HG02981 (cell line): ENCODE measurements around the gene ZNF74.
A peak's percentile ranks its signal among the peaks of the same experiment; 100 is the strongest.

ENCODE experiments used
- ATAC-seq: cut with Tn5 transposase; IDR thresholded peaks from one replicate; pipeline ENCODE4 v1.9.1; 2021; ENCODE audit warnings: mild to moderate bottlenecking, moderate library complexity; ENCODE audit not compliant: unreplicated experiment

Gene ZNF74

DNA sequence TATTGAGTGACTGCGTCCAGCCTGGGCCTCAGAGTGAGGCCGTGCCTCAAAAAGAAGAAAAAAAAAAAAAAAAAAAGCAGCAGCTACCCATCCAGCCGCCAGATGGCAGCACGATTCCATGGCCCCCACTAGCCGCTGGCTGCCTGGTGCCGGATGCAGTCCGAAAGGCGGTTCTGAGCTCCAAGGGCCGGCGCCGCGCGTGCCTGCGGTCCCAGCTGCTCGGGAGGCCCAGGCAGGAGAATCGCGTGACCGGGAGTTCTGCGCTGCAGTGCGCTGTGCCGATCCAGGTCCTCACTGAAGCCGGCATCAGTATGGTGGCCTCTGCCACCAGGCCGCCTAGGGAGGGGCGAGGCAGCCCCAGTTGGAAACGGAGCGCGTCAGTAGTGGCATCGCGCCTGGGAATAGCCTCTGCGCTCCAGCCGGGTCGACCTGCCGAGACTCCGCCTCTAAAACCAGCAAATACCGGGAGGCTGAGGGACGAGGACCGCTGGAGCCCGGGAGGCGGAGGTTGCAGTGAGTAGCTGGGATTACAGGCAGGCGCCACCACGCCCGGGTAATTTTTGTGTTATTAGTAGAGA, 24.3 kb downstream of the ZNF74 start:
- no peak for ATAC-seq

DNA sequence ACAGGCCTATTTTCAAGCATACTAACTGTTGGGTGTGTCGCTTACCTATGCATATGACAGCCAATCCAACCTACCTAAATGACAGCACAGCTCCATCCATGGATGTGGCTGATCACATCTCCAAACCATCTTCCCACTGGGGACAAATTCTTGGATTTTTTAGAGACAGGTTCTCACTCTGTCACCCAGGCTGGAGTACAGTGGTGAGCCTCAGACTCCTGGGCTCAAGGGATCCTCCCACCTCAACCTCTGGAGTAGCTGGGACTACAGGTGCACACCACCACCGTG, 25.7 kb downstream of the ZNF74 start:
- no peak for ATAC-seq

DNA sequence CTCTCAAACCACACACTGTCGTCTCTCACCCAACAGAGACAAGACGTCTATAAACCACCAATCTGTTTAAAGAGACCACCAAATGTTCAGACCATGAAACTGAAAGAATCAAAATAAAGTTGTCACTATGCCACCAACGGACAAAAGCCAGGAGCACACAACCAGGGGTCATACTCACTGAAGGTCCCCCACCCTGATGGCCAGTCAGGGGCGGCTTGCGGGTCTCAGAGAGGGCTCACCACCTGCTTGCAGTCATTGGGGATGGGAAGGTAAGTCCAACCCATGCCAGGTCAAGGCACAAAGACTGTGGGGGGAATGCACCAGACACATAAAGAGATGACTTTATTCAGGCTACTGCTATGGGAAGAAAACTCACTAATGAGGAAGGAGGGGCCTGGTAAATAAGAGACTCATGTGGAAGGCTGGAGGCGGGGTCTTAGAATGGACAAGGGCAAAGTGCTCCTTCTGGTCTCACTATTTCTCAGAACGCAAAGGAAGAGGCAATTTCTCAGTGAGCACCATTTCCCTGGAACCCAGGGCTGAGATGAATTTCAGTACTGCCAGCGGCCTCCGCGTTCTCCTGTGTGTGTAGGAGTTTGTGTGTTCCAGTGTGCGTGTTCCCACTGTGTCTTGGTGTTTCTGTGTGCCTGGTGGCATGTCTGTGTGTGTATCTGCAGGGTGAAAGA, 26.3 kb downstream of the ZNF74 start:
- ATAC-seq, result no peak

DNA sequence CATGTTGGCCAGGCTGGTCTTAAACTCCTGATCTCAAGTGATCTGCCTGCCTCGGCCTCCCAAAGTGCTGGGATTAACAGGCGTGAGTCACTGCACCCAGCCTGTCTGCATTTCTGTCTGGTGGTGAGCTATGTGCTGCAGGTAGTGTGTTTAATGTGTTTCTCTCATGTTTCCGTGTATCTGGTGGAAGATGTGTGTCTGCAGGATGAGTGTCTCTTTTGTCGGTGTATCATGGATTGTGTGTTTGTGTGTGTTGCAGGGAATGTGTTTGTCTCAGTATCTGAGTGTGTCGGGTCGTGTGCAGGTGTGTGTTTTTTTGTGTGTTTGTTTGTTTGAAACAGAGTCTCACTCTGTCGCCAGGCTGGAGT, 27.5 kb downstream of the ZNF74 start:
- ATAC-seq, result no peak

DNA sequence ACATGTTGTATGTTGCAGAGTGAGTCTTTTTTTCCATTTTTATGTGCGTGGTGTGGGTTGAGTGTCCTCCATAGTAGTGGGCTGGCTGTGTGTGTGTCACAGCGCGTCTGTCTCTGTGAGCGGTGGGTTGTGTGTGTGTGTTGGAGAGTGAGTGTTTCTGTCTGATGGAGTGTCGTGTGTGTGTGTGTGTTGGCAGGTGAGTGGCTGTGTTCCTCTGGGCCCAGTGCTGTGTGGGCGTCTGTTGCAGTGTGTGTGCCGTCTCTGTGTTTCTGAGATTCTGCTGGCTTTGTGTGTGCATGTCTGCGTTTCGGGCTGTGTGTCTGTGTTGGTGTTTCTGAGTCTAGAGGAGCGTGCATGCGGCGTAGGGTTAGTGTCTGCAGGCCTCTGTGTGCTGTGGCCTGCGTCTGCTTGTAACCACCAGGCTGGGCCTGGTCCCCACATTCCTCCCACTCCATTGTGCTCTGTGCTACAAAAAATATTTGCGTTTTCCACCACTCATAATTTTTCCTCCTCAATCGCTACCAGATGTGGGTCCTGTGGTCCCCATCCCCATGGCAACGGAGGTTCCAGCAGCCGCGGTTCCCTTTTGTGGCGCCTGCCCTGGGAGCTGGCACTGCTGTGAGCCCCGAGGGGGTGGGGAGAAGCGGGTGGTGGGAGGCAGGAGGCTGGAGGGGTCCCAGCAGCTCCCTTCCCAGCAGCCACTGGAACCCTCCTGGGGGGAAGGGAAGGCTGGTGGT, 28.5 kb downstream of the ZNF74 start:
- no peak for ATAC-seq

DNA sequence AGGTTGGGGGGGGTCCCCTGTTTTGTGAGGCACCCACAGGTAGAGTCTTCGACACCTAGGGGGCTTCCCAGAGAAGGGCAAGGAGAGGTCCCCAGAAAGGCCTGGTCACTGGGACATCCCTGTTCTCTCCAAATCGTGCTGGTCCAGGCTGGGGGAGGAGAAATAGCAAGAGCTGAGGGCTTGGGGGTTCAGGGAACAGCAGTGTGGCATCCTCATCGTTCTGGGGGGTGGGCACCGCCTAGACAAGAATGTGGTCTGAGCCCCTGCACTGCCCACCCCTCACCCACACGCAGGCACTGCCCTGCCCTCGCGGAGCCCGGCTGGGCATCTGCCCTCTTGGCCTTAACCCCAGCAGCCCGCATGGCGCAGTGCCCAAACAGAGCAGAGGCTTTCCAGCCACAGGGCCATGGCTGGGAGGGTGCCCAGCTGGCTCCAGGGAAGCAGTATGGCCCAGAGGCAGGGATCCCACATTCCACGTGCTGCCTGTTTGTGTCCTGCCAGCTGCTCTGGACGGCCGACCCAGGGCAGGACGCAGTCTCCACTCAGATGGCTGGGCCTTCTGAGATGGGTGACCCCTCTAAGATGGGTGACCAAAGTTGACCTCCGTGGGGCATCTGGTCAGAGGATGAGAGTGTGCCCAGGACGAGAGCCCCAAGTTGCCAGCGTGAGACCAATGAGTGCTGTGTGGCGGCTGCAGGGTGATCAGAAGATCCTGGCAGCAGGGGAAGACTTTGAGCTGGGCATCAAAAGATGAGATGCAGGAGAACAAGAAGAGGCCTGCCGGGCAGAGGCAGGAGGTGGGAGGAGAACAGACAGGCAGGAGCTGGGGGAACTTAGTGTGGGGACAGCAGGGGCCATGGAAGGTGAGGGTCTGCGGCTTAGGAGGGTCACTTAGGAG, 29.3 kb downstream of the ZNF74 start:
- no peak for ATAC-seq

DNA sequence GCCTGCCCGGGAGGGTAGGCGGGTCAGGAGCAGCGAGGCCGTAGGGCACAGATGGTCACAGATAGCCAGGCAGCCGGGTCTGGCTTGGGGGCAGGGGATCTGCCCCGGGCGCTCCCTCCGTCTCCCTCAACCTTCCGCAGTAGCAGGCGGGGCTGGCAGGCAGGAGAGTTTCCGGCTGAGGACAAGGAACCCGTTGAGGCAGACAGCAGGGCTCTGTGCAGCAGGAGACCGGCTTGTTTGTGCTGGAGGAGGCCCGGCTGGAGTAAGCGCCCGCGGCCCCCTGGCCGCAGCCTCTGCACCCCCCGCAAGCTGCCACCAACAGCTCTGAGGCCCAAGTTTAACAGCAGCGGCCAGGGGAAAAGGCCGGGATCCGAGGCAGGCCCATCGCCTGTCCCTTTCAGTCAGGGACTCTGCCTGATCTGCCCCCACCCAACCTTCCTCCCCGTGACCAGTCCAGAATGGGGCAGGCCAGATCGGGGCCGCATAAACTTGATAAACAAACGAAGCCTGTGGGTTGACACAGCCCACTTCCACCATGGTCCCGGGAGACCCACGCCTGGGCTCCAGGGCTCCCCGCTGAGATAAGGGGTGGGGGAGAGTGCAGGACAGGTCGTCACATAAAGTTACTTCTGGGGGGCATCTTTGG, 30.1 kb downstream of the ZNF74 start:
- no peak for ATAC-seq

DNA sequence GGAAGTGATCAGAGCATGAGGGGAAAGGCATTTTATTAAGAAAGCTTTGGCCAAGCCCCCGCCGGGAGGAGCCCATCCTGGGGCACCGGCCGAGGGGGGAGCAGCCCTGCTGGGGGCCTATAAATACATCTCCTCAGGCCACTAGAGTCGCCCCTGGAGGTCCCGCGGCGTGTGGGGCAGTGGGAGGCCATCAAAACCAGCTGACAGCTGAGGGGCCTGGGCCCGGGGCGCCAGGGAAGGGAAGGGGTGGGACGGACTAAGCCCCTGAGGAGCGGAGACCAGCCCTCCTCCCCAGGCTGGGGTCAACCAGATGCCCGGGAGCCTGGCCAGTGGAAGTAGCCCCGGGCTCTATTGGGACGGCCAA, 30.6 kb downstream of the ZNF74 start:
- ATAC-seq, result no peak

DNA sequence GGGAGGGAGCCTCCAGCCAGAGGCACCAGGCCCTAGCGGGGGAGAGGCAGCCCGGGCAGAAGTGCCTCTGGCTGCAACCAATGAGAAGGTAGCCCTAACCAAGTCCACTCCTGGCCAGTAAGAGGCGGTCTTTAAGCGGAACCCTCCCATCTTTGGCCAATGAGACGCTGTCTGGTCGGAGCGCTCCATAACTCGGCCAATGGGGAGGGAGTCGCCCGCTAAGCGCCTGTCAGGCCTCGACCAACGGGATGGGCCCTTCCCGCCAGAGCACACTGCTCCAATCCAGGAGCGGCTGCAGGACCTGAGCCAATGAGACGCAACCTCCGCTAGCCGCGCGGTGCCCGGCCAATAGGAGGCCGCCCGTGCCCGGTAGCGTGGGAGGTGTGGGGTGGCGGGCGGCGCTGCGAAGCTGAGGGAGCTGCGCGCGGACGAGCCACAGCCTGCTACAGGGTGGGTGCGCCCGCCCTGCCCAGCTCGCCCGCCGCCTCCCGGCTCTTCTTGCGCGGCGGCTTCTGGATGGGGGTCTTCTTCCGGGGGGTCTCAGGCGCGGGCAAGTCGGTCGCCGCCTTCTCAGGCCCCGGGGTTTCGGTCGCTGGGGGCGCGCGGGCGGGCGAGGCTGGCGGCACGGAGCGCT, 31.1 kb downstream of the ZNF74 start:
- no peak for ATAC-seq

DNA sequence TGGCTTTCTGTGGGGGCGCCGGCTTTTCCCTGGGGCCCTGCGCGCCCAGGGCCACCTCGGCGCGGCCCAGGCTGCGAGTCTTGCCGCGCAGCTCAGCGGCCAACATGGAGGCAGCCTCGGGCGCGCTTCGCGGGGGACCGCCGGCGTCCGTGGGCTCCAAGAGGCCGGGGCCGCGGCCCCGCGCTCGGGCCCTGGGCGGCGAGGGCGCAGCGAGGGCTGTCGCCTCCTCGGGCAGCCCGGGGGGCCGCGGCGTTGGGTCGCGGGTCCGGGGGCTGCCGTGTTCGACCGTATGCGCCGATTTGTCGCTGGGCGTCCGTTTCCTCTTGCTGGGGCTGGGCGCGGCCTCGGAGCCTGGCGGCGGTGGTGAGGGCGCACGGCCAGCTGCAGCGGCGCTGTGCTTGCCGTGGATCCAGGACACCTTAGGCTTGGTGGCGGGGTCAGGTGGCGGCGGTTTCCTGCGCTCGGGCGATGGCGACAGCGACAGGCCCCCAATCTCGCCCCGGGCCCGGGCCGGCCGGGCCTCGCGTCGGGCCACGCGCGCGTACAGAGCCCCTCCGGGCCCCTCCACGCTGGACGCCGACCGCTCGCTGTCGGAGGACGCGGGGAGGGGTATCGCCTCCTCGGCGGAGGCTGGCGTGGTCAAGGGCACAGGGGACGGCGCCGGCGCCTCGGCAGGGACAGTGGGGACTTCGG, 31.8 kb downstream of the ZNF74 start:
- no peak for ATAC-seq

DNA sequence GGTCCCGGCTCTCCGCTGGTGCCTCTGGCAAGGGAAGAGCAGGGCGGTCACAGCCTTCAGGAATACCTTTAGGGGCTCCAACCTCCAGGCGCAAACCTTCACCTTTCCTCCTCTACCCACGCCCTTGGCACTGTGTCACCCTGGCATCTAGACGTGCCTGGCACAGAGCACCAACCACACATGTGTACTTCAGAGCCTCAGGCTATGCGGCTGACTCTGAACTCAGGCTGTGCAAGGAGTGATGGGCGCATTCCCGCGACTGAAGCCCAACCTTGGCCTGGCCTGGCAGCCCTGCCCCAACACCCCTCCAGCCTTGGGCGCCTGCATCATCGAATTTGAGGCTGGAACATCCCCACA, 32.3 kb downstream of the ZNF74 start:
- ATAC-seq, result no peak

DNA sequence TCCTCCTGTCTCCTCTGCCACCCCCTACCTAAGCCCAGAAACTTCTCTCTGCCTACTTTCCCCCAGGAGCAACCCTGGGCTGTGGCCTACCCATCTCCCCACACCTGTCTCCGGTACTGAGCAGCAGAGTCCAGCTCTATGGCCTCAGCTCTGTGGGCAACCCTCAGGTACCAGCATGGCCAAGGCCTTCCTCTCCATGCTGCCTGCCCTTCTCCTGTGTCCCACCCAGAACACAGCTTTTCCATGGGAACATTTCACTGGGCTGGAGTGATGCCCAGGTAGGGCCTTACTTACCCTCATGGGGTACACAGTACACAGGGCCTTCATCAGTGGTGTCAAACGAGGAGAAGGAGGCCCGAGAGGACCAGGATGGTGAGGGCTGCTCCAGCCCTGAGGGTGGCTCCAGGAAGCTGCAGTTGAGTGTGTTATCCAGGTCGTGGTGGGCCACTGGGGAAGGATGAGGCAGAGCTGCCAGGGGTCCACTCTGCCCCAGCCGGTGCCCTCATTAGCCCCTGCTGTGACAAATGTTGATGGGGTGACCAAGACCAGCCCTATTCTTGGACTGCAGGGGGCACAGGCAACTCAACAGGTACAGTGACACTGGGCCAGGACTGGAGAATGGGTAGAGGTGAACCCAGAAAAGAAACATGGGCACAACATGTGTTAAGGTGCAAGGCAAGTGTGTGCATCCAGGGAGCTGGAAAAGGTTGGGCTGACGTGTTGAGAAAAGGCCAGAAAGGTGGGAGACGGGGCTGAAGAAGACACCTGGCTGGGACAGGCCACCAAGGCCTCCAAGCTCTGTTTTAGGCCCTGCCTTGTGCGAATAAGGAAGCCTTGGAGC, 33.4 kb downstream of the ZNF74 start:
- ATAC-seq, result no peak

DNA sequence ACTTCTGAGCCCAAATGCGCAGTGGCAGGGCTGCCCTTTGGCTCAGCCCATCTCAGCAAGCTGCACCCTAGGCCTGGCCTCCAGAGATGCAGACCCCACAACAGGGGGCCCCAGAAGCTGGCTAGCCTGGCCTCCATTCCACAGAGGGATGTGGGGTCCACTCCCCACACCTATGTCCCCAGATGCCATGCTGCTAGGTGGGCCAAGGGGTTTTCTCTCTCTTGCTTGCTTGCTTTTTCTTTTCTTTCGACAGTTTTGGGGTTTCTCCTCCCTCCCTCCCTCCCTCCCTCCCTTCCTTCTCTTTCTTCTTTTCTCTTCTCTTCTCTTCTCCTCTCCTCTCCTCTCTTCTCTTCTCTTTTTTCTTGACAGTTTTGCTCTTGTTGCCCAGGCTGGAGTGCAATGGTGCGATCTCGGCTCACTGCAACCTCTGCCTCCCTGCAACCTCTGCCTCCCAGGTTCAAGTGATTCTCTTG, 34.0 kb downstream of the ZNF74 start:
- no peak for ATAC-seq

DNA sequence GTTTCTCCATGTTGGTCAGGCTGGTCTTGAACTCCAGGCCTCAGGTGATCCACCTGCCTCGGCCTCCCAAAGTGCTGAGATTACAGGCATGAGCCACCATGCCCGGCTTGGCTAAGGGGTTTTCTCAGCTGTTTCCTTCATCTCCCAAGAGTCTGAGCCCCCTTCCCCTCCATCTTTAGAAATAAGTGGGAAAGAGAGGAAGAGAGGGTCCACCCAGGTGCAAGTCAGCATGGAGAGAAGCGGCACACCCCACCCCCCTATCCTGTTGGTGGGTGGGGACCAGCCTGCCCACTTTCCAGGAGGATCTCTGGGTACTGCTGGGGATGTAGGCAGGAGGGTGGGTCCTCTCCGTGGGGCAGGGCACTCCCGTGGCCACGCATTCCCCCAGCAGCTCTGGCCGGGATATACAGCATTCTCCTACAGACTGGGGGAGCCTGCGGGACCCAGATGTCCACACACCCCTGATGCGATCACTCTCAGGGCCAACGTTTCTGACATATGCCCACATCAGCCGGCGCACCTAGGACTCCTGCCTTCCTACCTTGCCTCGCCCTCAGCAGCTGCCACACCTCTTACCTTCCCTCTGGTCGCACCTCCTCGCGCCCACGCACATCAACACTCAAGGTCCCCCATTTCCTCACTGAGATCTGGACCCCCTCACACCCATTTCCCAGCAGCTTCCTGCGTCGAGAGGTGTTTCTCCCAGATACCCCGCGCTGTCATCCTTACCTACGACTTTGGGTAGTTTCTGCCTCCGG, 34.7 kb downstream of the ZNF74 start:
- no peak for ATAC-seq

DNA sequence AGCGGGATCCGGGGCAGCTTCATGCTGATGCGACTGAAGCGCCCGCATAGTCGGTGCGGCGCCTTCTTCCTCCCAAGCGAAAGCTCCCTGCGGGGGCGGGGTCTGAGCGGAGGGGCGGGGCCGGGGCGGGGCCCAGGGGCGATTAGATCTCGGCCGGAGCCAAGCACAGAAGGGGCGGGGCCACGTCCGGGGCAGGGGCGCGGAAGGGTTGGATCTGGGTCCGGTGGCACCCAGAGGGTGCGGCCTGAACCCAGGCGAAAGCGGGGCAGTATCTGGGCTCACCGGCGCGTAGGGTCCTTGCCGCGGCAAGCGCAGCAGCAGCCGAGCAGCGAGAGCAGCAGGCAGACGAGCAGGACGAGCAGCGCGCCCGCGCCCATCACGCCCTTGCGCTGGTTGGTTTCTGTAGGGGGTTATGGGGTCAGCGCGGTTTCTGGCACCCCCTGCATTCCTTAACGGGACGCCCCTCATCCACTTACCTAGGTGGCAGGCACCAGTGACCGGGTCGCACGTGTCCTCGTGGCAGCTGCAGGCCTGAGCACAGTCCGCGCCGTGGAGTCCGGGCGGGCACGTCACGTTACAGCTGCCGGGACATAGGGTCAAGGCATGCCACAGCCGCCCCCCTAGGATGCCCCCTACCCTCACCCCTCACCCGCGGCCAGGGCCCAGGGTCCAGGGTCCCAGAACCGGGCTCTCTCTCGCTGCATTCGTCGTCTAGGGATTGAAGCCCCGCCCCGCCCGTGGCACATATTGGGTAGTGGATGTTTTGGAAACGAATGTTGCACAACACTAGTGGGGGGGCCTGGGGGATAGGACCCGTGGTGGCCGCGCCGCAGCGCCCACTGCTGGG, 35.5 kb downstream of the ZNF74 start:
- ATAC-seq, result peak; percentile 56

DNA sequence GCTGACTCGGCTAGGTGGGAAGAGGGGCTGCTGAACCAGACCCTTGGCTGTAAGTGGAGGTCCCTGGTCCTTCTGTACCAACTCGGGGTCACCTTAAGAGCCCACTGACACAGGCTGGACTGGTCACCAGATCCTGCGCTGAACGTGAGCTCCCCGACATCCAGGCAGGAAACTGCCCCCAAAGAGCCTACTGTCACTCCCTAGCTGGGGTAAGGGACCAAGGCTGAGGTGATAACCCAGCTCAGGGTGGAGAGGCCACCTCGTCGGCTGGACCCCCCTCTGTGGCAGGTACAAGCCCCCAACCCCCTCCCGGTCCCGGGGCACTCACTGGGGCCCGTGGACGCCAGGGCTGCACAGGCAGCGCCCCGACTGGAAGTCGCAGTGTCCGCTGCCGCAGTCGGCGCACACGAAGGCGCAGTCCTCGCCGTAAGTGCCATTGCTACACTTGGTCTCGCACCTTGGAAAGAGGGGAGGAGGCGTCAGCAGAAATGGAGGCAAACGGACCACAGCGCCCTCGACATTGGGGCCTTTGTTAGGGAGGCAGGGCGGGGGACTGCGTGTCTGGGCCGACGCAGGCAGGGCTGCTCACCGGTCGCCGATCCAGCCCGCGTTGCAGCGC, 36.3 kb downstream of the ZNF74 start:
- no peak for ATAC-seq
